A172 (cell line): ENCODE results near the gene COL4A1. TPM values are rescaled to one million over a fixed set of nuclear protein-coding genes. Genes with fewer than 3 reads are reported as not detected.
A peak's percentile ranks its signal among the peaks of the same experiment; 100 is the strongest.

Experiments used
- DNase-seq: peaks from one replicate; pipeline ENCODE4 v3.0.0-alpha.2; 2015; ENCODE audit warnings: low spot score
- total RNA-seq: library from RNA; depleted of rRNA; stranded (reverse); fragments of >200 nt; shearing (Covaris generic); gene quantifications from 2 replicates; pipeline ENCODE4 v1.2.3, GENCODE V29; 2014

Gene COL4A1
- total RNA-seq, 1 experiment from 2014 or later, result 221 TPM

GRCh38 chr13:110136660-110137585, 170.0 kb downstream of the COL4A1 start:
- DNase-seq, result no peak

DNA sequence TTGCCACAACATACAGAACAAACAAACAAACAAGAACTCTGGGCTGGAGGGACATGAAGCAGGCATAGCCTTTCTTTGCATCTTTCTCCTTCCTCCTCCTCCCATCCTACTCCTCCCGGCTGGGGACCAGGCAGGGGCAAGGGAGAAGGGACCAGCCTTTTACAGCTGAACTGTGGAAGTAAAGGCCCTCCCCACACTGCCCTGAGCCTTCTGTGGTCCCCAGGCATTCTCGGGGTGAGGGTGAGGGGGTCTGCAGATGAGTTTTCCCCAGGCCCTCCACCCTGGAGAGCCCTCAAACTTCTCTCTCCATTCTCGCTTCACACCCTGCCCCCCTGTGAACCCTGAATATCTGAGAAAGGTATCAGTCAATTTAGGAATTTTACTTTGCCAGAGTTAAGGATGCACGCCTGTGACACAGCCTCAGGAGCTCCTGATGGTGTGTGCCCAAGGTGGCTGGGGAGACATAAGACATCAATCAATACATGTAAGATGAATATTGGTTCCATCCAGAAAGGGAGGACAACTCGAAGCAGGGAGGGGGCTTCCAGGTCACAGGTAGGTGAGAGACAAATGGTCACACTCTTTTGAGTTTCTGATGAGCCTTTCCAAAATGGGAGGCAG, 170.9 kb downstream of the COL4A1 start:
- DNase-seq, result no peak

DNA sequence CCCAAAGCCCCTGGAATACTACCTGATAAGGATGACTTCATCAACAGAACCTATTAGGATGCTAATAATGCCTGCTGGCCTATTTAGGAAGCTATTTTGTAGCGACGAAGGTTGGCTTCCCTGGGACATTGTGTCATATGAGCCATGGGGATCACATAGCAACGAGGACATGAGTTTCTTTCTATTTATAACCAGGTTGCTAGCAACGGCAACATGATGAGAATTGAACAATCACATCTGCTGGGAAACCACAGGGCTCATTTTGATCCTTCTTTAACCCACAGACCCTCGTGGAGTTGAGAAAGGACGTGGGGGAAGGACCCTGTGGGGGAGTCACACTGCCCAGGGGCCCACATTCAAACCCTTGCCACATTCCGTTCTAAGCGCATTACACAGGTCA, 172.2 kb downstream of the COL4A1 start:
- no peak for DNase-seq

DNA sequence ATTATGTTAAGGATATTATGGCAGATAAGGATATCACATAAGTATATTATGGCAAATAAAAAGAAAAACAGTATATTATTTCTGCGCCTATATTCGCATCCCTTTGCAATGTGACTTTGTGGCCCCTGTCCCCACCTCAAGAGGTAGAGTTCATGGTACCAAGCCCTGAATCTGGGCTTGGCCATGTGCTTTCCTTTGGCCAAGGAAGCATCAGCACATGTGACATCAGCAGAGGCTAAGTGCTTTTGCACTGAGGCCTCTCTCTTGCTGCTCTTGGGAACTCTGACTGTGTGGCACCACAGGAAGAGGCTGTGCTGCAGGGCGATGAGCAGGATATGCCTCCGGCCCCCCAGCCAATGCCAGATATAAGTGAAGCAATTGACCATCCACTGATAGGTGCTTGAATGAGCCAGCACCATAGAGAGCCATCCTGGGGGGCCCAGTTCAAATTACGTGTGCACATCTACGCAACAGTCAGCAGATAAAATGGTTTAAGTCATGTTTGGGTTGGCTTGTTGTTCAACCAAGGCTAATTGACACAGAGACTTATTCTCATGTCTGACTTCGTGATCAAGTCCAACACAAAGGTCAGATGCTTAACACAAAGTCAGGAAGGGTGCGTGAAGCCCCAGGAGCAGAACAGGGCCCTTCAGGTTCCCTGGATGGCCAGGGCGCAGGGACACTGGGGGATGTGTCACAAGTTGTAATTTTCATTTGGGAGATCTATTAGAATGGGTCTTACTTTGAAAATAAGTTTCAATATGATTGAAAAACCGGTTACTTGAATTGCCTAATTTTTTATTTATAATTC, 173.3 kb downstream of the COL4A1 start:
- DNase-seq, result no peak

- peak; percentile 54 for DNase-seq
These were observed 174.6 kb downstream of the COL4A1 start for GRCh38 chr13:110132225-110132982.

- no peak for DNase-seq
These were observed 175.5 kb downstream of the COL4A1 start for GRCh38 chr13:110131424-110131823.

DNA sequence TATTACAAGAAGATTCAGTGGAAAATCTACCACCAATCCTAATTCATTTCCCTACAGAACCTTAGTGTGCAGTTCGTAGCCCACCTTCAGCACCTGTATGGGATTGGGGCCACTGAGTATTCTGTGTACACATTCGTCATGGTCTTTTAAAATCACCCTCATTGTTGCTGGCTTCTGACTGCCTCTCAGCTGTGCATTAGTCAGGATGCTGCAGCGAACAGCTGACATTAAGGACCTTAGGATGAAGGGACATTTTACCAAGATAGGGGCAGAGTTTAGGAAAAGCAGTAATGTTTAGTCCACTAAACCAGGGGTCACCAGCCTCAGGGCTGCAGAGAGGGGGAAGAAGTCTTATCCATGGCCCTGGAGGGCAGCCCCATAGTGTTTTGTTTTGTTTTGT, 176.5 kb downstream of the COL4A1 start:
- DNase-seq, result no peak

DNA sequence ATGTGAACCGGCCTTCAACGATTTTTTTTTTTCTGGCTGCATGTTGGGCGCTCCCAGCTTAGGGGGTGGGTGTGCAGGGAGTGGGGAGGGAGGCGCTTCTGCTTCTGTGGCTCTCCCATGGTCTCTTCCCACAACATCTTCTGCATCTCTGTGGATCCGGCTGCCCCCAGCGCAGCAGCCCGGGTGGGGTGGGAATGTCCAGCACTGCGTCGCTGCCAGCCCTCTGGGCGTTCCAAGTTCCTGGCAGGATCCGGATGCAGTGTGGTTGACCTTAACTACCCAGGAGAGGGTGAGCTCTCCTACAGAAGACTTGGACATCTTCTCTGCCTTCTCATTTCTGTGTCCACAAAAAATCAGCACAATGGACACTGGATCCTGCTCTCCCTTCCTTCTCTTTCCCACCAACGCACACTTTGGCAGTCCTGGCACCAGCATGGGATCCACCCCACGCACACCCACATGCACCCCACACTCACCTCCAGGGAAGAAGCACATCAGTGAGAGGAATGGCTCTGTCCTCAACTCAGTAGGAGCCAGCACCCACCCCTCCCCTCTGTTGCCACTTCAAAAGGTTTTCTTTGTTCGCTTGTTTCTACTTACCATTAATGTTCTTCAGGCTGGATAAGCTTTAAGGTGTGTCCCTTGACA, 177.3 kb downstream of the COL4A1 start:
- DNase-seq, result no peak

DNA sequence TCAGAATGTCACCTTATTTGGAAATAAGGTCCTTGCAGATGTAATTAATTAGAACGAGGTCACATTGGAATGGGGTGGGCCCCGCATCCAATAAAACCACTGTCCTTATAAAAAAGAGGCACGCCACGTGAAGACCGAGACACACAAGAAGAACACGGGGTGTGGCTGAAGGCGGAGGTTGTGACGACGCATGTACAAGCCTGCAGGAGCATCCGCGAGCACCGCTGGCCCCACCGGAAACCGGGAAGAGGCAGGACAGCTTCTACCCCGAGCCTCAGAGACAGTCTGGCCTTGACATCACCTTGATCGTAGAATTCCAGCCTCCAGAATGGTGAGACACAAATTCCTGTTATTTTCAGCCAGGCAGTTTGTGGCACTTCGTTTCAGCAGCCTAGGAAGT, 177.9 kb downstream of the COL4A1 start:
- no peak for DNase-seq

DNA sequence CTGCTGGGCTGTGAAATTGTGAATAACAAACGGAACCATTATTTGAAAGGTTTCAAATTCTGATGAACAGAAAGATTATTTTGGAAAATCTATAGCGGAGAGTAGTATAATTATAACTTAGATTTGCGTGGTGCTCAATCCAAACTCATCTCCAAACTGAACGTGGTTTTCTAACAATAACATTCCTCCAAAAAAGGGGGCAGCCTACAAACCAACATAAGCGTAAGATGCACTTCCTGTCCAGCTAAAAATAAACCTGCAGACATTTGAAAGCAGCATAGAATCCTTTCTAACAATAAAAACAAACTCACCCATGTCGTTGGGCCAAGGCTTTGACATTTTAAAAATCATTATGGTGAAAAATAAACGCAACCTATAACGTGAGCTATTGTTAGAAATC, 178.4 kb downstream of the COL4A1 start:
- DNase-seq, result peak; percentile 63

DNA sequence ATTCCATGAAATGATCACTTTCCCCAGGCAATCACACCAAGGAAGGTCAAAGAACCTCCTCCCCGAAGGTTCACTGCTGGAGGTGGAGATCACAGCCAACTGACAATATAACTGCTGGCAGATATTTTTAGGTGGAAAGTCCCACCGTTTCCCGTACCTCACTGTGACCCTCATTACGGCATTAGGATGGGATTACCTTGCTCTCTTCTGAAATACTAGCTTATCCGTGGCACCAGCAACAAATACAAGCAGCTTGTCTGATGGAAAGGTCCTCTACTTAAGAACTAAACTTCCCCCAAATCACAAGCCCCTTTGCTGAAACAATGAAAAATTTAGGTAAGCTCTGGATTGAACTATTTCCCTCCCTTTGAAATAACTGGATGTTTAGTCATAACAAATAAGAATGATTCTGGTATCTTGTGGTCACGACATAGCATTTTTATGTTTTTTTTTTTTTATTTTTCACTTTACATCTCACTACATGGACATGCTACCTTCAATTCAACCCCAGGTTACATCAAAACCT, 178.9 kb downstream of the COL4A1 start:
- peak; percentile 68 for DNase-seq

DNA sequence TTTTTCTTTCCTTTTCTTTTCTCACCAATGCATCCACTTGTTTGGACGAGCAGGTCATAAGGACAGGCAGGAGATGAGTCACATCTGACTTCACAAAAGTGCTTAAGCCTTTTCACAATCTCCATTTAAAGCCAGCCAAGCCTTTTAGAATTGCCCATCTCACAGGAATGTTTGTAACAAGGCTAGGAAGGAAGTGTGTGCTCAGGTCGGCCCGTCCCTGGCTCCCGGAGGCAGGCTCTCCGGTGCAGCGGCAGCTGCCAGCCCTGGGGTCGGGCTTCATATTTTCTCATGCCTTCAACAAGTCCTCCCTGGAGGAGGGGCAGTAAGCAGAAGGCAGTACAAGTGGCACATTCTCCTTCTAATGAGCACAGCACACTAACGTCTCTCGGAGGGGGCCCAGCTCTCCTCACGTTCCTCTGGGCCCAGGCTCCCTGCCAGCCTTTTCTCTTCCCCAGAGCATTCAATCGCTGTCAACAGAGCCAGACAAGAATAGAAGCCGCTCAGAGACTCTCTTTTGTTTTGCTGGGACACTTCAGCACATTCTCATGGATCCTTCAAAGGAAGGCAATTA, 180.5 kb downstream of the COL4A1 start:
- DNase-seq, result peak; percentile 96

- DNase-seq, result no peak
These were observed 181.2 kb downstream of the COL4A1 start for GRCh38 chr13:110125613-110126272.

GRCh38 chr13:110125157-110125556, 181.8 kb downstream of the COL4A1 start:
- DNase-seq, result no peak

DNA sequence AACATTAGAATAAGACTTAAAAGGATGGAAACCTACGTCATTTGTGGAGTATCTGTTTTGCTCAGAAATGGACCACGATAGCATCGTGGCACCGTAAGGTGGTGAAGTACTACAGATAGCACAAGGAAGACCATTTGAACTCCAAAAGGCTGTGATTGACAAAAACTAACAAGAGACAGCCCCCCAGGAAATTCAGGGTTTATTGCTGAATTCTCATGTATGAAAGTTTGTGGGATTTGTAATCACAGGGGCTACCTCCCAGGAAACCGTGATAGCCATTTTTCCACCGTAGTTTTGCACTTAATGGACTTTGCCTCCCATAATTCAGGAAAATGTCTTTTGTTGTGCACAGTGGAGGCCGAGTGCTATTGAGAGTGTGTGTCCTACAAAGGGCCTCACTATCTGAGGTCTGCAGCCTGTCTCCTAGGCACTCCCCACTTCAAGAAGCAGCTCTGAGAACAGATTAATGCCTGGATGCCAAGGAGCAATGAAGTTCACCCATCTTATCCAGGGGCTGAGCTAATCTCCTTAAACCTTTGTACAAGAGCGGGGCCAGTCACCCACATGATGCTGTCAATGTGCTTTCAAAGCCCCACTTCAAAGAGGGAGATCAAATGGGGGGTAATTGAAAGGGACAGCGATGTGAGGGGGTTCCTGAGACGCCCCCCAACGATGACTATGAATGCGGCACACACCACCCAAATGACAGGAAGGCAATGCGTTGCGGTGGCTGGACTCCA, 182.6 kb downstream of the COL4A1 start:
- DNase-seq, result no peak

GRCh38 chr13:110123041-110123809, 183.7 kb downstream of the COL4A1 start:
- DNase-seq, result no peak

DNA sequence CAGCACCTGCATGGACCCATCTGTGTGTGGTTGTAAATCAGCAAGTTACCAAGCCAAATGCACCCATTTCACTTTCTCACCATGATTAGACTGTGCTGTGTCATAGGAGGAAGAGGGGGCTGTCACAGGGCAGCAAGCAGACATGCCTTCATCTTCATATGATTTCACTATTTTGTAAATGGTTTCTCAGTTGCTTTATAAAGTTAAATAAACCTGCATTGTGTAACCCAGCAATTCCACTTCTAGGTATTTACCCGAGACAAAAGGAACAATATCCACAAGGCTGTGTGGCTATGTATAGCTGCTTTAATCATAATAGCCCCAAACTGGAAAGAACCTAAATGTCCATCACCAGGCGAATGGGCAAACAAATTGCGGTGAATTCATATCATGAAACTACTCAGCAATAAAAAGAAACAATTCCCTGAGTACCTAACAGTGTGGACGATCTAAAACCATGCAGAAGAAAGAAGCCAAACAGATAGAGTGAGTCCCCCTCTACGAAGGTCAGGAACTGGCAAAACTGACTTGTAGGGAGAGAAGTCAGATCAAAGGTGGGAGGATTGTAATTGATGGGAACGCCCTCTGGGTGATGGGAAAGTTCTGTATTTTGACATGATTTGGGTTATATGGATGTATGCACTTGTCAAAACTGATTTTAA, 185.4 kb downstream of the COL4A1 start:
- DNase-seq, result no peak
